Measurements from ENCODE around the gene FBH1.

DNA sequence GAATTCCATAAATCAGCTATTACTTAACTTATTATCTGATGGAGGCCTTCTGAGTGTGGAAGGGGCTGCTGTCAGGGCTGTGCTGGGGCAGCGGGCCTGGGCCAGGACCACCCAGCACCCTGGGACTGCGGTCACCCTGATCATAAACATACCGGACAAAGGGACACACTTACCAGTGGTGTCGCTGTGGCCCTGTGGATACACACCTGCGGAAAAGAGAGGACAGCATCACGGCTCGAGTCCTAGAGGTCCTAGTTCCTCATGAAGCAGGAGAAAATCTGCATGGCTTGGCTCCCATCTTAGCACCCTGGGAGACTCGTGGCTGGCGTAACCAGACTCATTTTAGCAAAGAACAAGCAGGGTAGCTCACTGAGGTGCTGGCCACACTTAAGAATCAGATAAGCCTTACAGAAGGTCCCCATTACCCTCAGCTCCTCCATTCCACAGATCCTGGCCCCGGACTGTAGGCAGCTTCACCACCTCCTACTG lies 69.6 kb downstream of the FBH1 start:
- TF ChIP-seq, protein P1, sequence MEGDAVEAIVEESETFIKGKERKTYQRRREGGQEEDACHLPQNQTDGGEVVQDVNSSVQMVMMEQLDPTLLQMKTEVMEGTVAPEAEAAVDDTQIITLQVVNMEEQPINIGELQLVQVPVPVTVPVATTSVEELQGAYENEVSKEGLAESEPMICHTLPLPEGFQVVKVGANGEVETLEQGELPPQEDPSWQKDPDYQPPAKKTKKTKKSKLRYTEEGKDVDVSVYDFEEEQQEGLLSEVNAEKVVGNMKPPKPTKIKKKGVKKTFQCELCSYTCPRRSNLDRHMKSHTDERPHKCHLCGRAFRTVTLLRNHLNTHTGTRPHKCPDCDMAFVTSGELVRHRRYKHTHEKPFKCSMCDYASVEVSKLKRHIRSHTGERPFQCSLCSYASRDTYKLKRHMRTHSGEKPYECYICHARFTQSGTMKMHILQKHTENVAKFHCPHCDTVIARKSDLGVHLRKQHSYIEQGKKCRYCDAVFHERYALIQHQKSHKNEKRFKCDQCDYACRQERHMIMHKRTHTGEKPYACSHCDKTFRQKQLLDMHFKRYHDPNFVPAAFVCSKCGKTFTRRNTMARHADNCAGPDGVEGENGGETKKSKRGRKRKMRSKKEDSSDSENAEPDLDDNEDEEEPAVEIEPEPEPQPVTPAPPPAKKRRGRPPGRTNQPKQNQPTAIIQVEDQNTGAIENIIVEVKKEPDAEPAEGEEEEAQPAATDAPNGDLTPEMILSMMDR (conservative IDR thresholded peaks at IDR 0.05; ENCODE audit: low read depth in 2 of 2), result no peak
- TF ChIP-seq POLR2AphosphoS5 (IDR thresholded peaks at IDR 0.05; ENCODE audit: low read depth), result no peak
- TF ChIP-seq CREB1 (CRISPR knock-in tag; IDR thresholded peaks at IDR 0.05; ENCODE audit: low read depth), result no peak
- TF ChIP-seq, protein P2, sequence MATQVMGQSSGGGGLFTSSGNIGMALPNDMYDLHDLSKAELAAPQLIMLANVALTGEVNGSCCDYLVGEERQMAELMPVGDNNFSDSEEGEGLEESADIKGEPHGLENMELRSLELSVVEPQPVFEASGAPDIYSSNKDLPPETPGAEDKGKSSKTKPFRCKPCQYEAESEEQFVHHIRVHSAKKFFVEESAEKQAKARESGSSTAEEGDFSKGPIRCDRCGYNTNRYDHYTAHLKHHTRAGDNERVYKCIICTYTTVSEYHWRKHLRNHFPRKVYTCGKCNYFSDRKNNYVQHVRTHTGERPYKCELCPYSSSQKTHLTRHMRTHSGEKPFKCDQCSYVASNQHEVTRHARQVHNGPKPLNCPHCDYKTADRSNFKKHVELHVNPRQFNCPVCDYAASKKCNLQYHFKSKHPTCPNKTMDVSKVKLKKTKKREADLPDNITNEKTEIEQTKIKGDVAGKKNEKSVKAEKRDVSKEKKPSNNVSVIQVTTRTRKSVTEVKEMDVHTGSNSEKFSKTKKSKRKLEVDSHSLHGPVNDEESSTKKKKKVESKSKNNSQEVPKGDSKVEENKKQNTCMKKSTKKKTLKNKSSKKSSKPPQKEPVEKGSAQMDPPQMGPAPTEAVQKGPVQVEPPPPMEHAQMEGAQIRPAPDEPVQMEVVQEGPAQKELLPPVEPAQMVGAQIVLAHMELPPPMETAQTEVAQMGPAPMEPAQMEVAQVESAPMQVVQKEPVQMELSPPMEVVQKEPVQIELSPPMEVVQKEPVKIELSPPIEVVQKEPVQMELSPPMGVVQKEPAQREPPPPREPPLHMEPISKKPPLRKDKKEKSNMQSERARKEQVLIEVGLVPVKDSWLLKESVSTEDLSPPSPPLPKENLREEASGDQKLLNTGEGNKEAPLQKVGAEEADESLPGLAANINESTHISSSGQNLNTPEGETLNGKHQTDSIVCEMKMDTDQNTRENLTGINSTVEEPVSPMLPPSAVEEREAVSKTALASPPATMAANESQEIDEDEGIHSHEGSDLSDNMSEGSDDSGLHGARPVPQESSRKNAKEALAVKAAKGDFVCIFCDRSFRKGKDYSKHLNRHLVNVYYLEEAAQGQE (IDR thresholded peaks at IDR 0.05; ENCODE audit: unreplicated experiment), result no peak
- TF ChIP-seq, protein P3, sequence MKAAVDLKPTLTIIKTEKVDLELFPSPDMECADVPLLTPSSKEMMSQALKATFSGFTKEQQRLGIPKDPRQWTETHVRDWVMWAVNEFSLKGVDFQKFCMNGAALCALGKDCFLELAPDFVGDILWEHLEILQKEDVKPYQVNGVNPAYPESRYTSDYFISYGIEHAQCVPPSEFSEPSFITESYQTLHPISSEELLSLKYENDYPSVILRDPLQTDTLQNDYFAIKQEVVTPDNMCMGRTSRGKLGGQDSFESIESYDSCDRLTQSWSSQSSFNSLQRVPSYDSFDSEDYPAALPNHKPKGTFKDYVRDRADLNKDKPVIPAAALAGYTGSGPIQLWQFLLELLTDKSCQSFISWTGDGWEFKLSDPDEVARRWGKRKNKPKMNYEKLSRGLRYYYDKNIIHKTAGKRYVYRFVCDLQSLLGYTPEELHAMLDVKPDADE (IDR thresholded peaks at IDR 0.05), result no peak
- TF ChIP-seq EZH2 (IDR thresholded peaks at IDR 0.05; ENCODE audit: low read depth, unreplicated experiment), result no peak
- no peak for TF ChIP-seq JUNB (IDR thresholded peaks at IDR 0.05; ENCODE audit: unreplicated experiment)
- no peak for TF ChIP-seq STAT1 (IDR thresholded peaks at IDR 0.05; ENCODE audit: unreplicated experiment)
- no peak for TF ChIP-seq EZH2phosphoT487 (IDR thresholded peaks at IDR 0.05; ENCODE audit: unreplicated experiment)
- no peak for TF ChIP-seq NANOG (IDR thresholded peaks at IDR 0.05; ENCODE audit: borderline replicate concordance)
